HL-60 (cell line): Measurements from ENCODE around the gene C22orf39.

Experiments
- GABPA ChIP-seq: IDR thresholded peaks from 2 replicates; pipeline ENCODE4 v1.6.1; 2012; ENCODE audit warnings: low read depth
- POLR2AphosphoS5 ChIP-seq: IDR thresholded peaks from 2 replicates; pipeline ENCODE4 v1.6.1; 2012; ENCODE audit warnings: low read depth
- SPI1 ChIP-seq: IDR thresholded peaks from 2 replicates; pipeline ENCODE4 v1.6.1; 2012; ENCODE audit warnings: low read depth, mild to moderate bottlenecking, borderline replicate concordance
- TF ChIP-seq, protein P1 (sequence below): IDR thresholded peaks from one replicate; pipeline ENCODE4 v1.5.1; 2011; ENCODE audit warnings: low read length, control low read depth, inconsistent platforms; ENCODE audit not compliant: insufficient read depth
- TF ChIP-seq, protein P2 (sequence below): IDR thresholded peaks from 2 replicates; pipeline ENCODE4 v1.6.1; 2012; ENCODE audit warnings: low read depth; ENCODE audit not compliant: insufficient replicate concordance

- TF ChIP-seq, protein P1, sequence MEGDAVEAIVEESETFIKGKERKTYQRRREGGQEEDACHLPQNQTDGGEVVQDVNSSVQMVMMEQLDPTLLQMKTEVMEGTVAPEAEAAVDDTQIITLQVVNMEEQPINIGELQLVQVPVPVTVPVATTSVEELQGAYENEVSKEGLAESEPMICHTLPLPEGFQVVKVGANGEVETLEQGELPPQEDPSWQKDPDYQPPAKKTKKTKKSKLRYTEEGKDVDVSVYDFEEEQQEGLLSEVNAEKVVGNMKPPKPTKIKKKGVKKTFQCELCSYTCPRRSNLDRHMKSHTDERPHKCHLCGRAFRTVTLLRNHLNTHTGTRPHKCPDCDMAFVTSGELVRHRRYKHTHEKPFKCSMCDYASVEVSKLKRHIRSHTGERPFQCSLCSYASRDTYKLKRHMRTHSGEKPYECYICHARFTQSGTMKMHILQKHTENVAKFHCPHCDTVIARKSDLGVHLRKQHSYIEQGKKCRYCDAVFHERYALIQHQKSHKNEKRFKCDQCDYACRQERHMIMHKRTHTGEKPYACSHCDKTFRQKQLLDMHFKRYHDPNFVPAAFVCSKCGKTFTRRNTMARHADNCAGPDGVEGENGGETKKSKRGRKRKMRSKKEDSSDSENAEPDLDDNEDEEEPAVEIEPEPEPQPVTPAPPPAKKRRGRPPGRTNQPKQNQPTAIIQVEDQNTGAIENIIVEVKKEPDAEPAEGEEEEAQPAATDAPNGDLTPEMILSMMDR = no peak
- no peak for TF ChIP-seq POLR2AphosphoS5
- TF ChIP-seq SPI1 = no peak
- TF ChIP-seq, protein P2, sequence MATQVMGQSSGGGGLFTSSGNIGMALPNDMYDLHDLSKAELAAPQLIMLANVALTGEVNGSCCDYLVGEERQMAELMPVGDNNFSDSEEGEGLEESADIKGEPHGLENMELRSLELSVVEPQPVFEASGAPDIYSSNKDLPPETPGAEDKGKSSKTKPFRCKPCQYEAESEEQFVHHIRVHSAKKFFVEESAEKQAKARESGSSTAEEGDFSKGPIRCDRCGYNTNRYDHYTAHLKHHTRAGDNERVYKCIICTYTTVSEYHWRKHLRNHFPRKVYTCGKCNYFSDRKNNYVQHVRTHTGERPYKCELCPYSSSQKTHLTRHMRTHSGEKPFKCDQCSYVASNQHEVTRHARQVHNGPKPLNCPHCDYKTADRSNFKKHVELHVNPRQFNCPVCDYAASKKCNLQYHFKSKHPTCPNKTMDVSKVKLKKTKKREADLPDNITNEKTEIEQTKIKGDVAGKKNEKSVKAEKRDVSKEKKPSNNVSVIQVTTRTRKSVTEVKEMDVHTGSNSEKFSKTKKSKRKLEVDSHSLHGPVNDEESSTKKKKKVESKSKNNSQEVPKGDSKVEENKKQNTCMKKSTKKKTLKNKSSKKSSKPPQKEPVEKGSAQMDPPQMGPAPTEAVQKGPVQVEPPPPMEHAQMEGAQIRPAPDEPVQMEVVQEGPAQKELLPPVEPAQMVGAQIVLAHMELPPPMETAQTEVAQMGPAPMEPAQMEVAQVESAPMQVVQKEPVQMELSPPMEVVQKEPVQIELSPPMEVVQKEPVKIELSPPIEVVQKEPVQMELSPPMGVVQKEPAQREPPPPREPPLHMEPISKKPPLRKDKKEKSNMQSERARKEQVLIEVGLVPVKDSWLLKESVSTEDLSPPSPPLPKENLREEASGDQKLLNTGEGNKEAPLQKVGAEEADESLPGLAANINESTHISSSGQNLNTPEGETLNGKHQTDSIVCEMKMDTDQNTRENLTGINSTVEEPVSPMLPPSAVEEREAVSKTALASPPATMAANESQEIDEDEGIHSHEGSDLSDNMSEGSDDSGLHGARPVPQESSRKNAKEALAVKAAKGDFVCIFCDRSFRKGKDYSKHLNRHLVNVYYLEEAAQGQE = no peak
- TF ChIP-seq GABPA = no peak
These were observed 35.8 kb downstream of the C22orf39 start for GRCh38 chr22:19411690-19412045.
